ENCODE measurements around the gene ZNF563.

The ZNF563 gene

GRCh38 chr19:12295191-12295590 lies 38.2 kb downstream of the ZNF563 start:
- CTCF ChIA-PET = no interaction called here
- no peak for DNase-seq (ENCODE audit: low read depth, low spot score)
- no peak for TF ChIP-seq CTCF (IDR thresholded peaks at IDR 0.05; ENCODE audit: insufficient read depth, low read length, missing control alignments)
- POLR2A ChIA-PET = interaction anchor here (1.0 kb wide), 1 partner anchor 38 kb away, joined by 6 read pairs; the partner anchor contains the start of gene ZNF563
- peak overlapping the region; percentile 91 for H3K4me3 ChIP-seq (ENCODE audit: low read depth, low read length)

DNA sequence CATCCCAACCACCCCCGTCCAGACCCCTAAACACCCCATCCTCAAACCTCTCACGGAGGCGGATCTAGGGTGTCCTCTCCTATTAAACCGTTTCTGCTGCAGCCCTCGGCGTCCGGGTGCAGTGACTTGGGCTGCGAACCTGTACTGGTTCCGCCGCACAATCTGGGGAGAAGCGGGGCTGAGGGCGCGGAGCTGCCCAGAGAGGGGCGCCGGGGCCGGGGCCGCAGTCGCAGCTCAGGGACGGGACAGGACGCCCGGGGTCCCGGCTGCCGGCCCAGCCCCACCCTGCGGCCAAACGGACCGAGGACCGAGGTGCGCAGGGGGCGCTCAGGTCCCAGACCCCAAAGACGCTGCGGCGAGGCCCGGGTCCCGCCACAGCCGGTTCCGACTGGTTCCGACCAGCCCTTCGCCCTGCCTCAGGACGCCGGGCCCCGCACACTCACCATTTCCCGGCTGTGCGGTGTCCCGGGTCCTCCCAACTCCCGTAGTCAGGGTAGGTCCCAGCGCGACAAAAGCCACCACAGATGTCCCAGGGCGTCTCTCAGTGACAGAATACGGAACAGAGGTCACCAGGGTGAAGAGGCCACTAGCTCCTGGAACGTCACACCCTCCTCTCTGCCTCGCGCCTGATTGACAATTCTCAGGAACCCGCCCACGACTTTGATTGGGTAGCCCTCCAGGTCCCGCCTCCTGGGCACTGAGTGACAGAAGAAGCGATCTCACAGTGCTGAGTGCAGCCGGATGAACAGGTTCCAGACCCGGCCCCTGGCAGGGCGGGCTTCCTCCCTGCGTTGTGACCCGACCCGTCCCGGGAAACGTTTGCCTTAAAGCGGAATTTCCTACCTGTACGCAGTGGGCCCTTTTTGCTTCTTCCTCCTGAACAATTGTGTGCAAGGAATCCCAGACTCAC lies 38.9 kb downstream of the ZNF563 start, which contains the start of gene ZNF44:
Gene ZNF44, minus strand, starts transcription at position 635 of the 910 bp plus-strand sequence. Its CDS starts 189 bp downstream, at position 446.
- ChIA-PET CTCF (no interaction called here), POLR2A (interaction anchor here (1.0 kb wide), 1 partner anchor 39 kb away, joined by 6 read pairs; the partner anchor contains the start of gene ZNF563)
- DNase-seq (ENCODE audit: low read depth, low spot score) = peak; percentile 52
- TF ChIP-seq CTCF (IDR thresholded peaks at IDR 0.05; ENCODE audit: insufficient read depth, low read length, missing control alignments) = no peak
- peak within 1 kb of the TSS; percentile 91 for H3K4me3 ChIP-seq (ENCODE audit: low read depth, low read length)

DNA sequence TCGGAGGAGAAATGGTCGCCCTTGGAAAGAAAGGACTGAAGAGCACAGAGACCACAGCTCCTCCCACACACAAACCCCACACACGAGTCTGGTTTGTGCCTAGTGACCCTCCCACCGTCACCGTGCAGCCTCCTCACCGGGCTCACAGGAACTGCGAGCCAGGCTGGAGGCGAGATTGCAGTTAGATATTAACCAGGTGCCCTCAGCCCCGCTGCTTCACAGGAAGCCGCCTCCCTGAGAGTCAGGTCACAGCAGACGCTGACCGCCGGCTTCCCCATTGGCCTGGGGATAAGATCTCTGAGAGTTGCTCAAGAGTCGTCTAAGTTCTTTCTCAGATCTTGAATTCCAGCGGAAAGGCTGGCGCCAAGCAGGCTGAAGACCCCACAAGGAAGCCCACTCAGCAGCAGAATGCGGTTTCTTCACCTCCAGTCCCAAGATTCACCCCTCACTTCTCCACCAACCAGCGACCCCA lies 39.6 kb downstream of the ZNF563 start:
- no peak for DNase-seq (ENCODE audit: low read depth, low spot score)
- CTCF ChIA-PET = no interaction called here
- POLR2A ChIA-PET = no interaction called here
- peak overlapping the region; percentile 91 for H3K4me3 ChIP-seq (ENCODE audit: low read depth, low read length)
- no peak for TF ChIP-seq CTCF (IDR thresholded peaks at IDR 0.05; ENCODE audit: insufficient read depth, low read length, missing control alignments)

GRCh38 chr19:12289790-12290065 lies 43.7 kb downstream of the ZNF563 start:
- ChIA-PET CTCF (interaction anchor here (0.8 kb wide), 1 partner anchor 39 kb away, joined by 3 read pairs; no protein-coding TSS in a partner anchor), POLR2A (no interaction called here)
- no peak for TF ChIP-seq CTCF (IDR thresholded peaks at IDR 0.05; ENCODE audit: insufficient read depth, low read length, missing control alignments)
- no peak overlapping the region for H3K4me3 ChIP-seq (ENCODE audit: low read depth, low read length)
- no peak for DNase-seq (ENCODE audit: low read depth, low spot score)

DNA sequence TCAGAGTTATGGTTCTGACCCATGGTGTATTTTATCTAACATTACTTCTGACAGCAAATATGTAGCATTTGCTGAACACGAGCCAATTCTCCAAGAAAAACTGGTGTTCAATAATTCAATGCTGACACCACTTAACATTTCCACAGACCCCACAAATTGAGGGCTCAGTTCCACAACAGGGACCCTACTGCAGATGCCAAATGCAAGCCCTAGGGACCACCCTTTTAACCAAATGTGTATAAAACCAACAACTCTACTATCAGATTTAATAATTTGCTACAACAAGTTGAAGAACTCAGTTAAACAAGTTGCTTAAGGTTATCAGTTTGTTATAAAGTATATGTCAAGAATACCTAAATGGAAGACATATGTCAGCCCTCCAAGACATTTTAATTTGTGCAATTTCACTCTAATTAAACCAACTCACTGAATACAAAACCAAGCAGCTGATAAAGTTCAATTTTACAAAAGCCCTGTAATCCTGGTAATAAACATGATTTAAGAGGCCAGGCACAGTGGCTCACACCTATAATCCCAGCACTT lies 45.4 kb downstream of the ZNF563 start:
- POLR2A ChIA-PET = no interaction called here
- CTCF ChIA-PET = no interaction called here
- DNase-seq (ENCODE audit: low read depth, low spot score) = no peak
- no peak overlapping the region for H3K4me3 ChIP-seq (ENCODE audit: low read depth, low read length)
- TF ChIP-seq CTCF (IDR thresholded peaks at IDR 0.05; ENCODE audit: insufficient read depth, low read length, missing control alignments) = no peak

DNA sequence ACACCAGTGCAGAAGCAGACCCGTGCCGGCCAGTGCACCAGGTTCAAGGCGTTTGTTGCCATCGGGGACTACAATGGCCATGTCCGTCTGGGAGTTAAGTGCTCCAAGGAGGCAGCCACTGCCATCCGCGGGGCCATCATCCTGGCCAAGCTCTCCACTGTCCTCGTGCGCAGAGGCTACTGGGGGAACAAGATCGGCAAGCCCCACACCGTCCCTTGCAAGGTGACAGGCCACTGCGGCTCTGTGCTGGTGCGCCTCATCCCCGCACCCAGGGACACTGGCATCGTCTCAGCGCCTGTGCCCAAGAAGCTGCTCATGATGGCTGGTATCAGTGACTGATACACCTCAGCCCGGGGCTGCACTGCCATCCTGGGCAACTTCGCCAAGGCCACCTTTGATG lies 48.8 kb downstream of the ZNF563 start:
- ChIA-PET CTCF (no interaction called here), POLR2A (no interaction called here)
- no peak overlapping the region for H3K4me3 ChIP-seq (ENCODE audit: low read depth, low read length)
- no peak for TF ChIP-seq CTCF (IDR thresholded peaks at IDR 0.05; ENCODE audit: insufficient read depth, low read length, missing control alignments)
- no peak for DNase-seq (ENCODE audit: low read depth, low spot score)

Data from AG04449 (cell line).